GM18868 (cell line): Measurements from ENCODE around the gene CD248.
"Not testable (repeated sequence)": the region's sequence is repeated elsewhere in the genome, so short reads cannot be mapped to it uniquely, and the experiment has no call there.

ENCODE experiments used
- ATAC-seq: cut with Tn5 transposase; IDR thresholded peaks from one replicate; pipeline ENCODE4 v1.9.1; 2021; ENCODE audit warnings: mild to moderate bottlenecking, moderate library complexity; ENCODE audit not compliant: unreplicated experiment

The CD248 gene

GRCh38 chr11:66328302-66329144 is 11.7 kb upstream of the CD248 start:
- ATAC-seq: no peak

GRCh38 chr11:66328031-66328301 is 11.1 kb upstream of the CD248 start:
- ATAC-seq: no peak

- no peak for ATAC-seq
Observed at GRCh38 chr11:66327171-66328030, 10.6 kb upstream of the CD248 start.

- ATAC-seq: no peak
Observed at GRCh38 chr11:66326261-66327111, 9.6 kb upstream of the CD248 start.

GRCh38 chr11:66325263-66325671 is 8.4 kb upstream of the CD248 start:
- no peak for ATAC-seq

- ATAC-seq: no peak
Observed at GRCh38 chr11:66324664-66325063, 7.8 kb upstream of the CD248 start.

GRCh38 chr11:66323684-66324083 is 6.8 kb upstream of the CD248 start:
- ATAC-seq: no peak

GRCh38 chr11:66322732-66323427 is 6.0 kb upstream of the CD248 start:
- no peak for ATAC-seq

GRCh38 chr11:66321606-66322005 is 4.8 kb upstream of the CD248 start:
- no peak for ATAC-seq

GRCh38 chr11:66320748-66321147 is 3.9 kb upstream of the CD248 start:
- ATAC-seq: not testable (repeated sequence)

GRCh38 chr11:66320289-66320688 is 3.4 kb upstream of the CD248 start:
- not testable (repeated sequence) for ATAC-seq

GRCh38 chr11:66318600-66318970 is 1.7 kb upstream of the CD248 start:
- no peak for ATAC-seq

- no peak for ATAC-seq
Observed at GRCh38 chr11:66317723-66318599, 1.1 kb upstream of the CD248 start.

GRCh38 chr11:66317322-66317722 is 478 bp upstream of the CD248 start:
- no peak for ATAC-seq

GRCh38 chr11:66315921-66316811 is 678 bp downstream of the CD248 start:
- ATAC-seq: no peak

- no peak for ATAC-seq
Observed at GRCh38 chr11:66315498-66315885, 1.4 kb downstream of the CD248 start.

- ATAC-seq: no peak
Observed at GRCh38 chr11:66314561-66315497, 2.0 kb downstream of the CD248 start.

GRCh38 chr11:66314186-66314501 is 2.7 kb downstream of the CD248 start:
- no peak for ATAC-seq
